A549 (cell line): ENCODE data around the gene PCSK5. TPM values are rescaled to one million over a fixed set of nuclear protein-coding genes. Genes with fewer than 3 reads are reported as not detected.
A peak's percentile ranks its signal among the peaks of the same experiment; 100 is the strongest.

Source experiments
- ATAC-seq, 2 experiments: fragments of 200-7000 bp in 1 of 2; fragments of >200 bp in 1 of 2; cut with Nextera tagmentation in 1 of 2; cut with Tn5 transposase in 1 of 2; 3 replicates each; pipeline versions ENCODE4 v1.8.0 to v1.9.1; 2018 to 2020; ENCODE audit warnings: mild to moderate bottlenecking in 1 of 2, moderate library complexity in 1 of 2
- CTCF ChIA-PET: fragments of 300-600 bp; sonication (Branson Sonifier 250); formaldehyde crosslinking; extraction: SDS; loops from one replicate; lab custom pipeline; 2021; ENCODE audit warnings: antibody characterized with exemption, inconsistent platforms; lab: Yijun Ruan, JAX
- POLR2A ChIA-PET: fragments of 350-600 bp; formaldehyde crosslinking; extraction: SDS; loops from one replicate; lab custom pipeline; 2021; ENCODE audit warnings: antibody characterized with exemption, inconsistent platforms; lab: Yijun Ruan, JAX
- DNase-seq, 2 experiments: peaks; one replicate each; pipeline versions ENCODE4 v3.0.0 to v3.0.0-alpha.2; 2011 to 2016; ENCODE audit warnings: low read depth in 1 of 2, low spot score in 1 of 2
- FAIRE-seq: peaks from 2 replicates; lab custom pipeline; 2011; peaks lifted over from hg19 to GRCh38; lab: Jason Lieb, UNC
- H3K27ac ChIP-seq, 2 experiments: fragments of >200 bp; sonication (Bioruptor Twin); formaldehyde crosslinking; 3 replicates each; pipeline ENCODE4 v1.5.1; 2016 to 2017
- H3K4me1 ChIP-seq: fragments of >200 bp; sonication (Bioruptor Twin); formaldehyde crosslinking; 3 replicates; pipeline ENCODE4 v1.6.1; 2016
- H3K4me2 ChIP-seq: fragments of >200 bp; sonication (Bioruptor Twin); formaldehyde crosslinking; 3 replicates; pipeline ENCODE4 v1.6.1; 2016
- H3K4me3 ChIP-seq: fragments of >200 bp; sonication (Bioruptor Twin); formaldehyde crosslinking; 3 replicates; pipeline ENCODE4 v1.5.1; 2016
- H3K9me3 ChIP-seq: fragments of >200 bp; sonication (Bioruptor Twin); formaldehyde crosslinking; 3 replicates; pipeline ENCODE4 v1.6.1; 2016
- CBX2 ChIP-seq: fragments of 200-600 bp; sonication (generic); IDR thresholded peaks from 2 replicates; pipeline ENCODE4 v1.6.1; 2016; ENCODE audit warnings: low read depth, mild to moderate bottlenecking, borderline replicate concordance
- CBX8 ChIP-seq: fragments of 200-600 bp; sonication (generic); IDR thresholded peaks from 2 replicates; pipeline ENCODE4 v1.6.1; 2016
- CEBPB ChIP-seq, 2 experiments: fragments of >200 bp in 1 of 2; sonication (Bioruptor Twin) in 1 of 2; formaldehyde crosslinking in 1 of 2; IDR thresholded peaks; 2 replicates each; pipeline ENCODE4 v1.6.1; 2012 to 2016
- CHD2 ChIP-seq: fragments of 150-350 bp; IDR thresholded peaks from 2 replicates; pipeline ENCODE4 v1.6.1; 2014; ENCODE audit warnings: low read length; ENCODE audit not compliant: partially characterized antibody
- EHF ChIP-seq: fragments of 250-450 bp; sonication (Bioruptor Pico); IDR thresholded peaks from 2 replicates; pipeline ENCODE4 v1.5.0; 2020; ENCODE audit warnings: mild to moderate bottlenecking
- ELK1 ChIP-seq: fragments of 150-350 bp; IDR thresholded peaks from 2 replicates; pipeline ENCODE4 v1.6.1; 2014; ENCODE audit warnings: low read depth, mild to moderate bottlenecking, low read length
- FOSL2 ChIP-seq, 2 experiments: fragments of 450-650 bp in 1 of 2; fragments of >200 bp in 1 of 2; sonication (Bioruptor Twin) in 1 of 2; formaldehyde crosslinking; IDR thresholded peaks; 2 replicates each; pipeline versions ENCODE4 v1.5.0 to v1.6.1; 2016 to 2020; ENCODE audit warnings: mild to moderate bottlenecking in 1 of 2, moderate library complexity in 1 of 2
- HDAC2 ChIP-seq: fragments of 200-600 bp; sonication (generic); IDR thresholded peaks from 2 replicates; pipeline ENCODE4 v1.6.1; 2016
- HOXB5 ChIP-seq: fragments of 250-450 bp; sonication (Bioruptor Pico); IDR thresholded peaks from 2 replicates; pipeline ENCODE4 v1.5.0; 2020; ENCODE audit warnings: mild to moderate bottlenecking, moderate library complexity
- MAX ChIP-seq: IDR thresholded peaks from 2 replicates; pipeline ENCODE4 v1.6.1; 2012
- NR3C1 ChIP-seq: fragments of >200 bp; sonication (Bioruptor Twin); formaldehyde crosslinking; IDR thresholded peaks from 3 replicates; pipeline ENCODE4 v1.6.1; 2017
- PBX3 ChIP-seq: IDR thresholded peaks from 2 replicates; pipeline ENCODE4 v1.6.1; 2012
- POLR2AphosphoS2 ChIP-seq: conservative IDR thresholded peaks from 2 replicates; pipeline ENCODE4 v1.6.1; 2012; ENCODE audit warnings: low read length, improper control_type of control experiment, inconsistent platforms
- RCOR1 ChIP-seq: fragments of 150-350 bp; IDR thresholded peaks from 2 replicates; pipeline ENCODE4 v1.6.1; 2014; ENCODE audit warnings: antibody characterized with exemption, low read length, low read depth
- RNF2 ChIP-seq: fragments of 200-600 bp; sonication (generic); IDR thresholded peaks from 2 replicates; pipeline ENCODE4 v1.6.1; 2016; ENCODE audit warnings: low read depth, mild to moderate bottlenecking, antibody characterized with exemption, moderate library complexity, borderline replicate concordance
- USF2 ChIP-seq: fragments of 450-650 bp; IDR thresholded peaks from 2 replicates; pipeline ENCODE4 v1.6.1; 2014; ENCODE audit warnings: antibody characterized with exemption
- ZFP36 ChIP-seq: fragments of 450-650 bp; IDR thresholded peaks from 2 replicates; pipeline ENCODE4 v1.6.1; 2014; ENCODE audit warnings: borderline replicate concordance; ENCODE audit not compliant: partially characterized antibody
- WGBS: methylation state at CpG from one replicate; pipeline ENCODE4 v1.1.6; 2017; ENCODE audit errors: missing lambda C conversion rate; 5-methylcytosine and 5-hydroxymethylcytosine counted together
- polyA plus RNA-seq, 4 experiments: library from polyadenylated mRNA; depleted of rRNA in 3 of 4; stranded (reverse); fragments of >200 nt; fragmentation: RNase III in 1 of 4; extraction: RNeasy Plus Mini Kit Qiagen cat#74134 plus additional on column Dnase treatment in 1 of 4; gene quantifications; 2 replicates in 3 of 4; 3 replicates in 1 of 4; pipeline ENCODE4 v1.2.3, GENCODE V29; 2011 to 2017

The PCSK5 gene
- polyA plus RNA-seq, 2 of the 4 experiments (the other 2 are of a cell fraction): 1.3 to 6.7 TPM

- ChIA-PET POLR2A (no interaction called here), CTCF (interaction anchor here (0.7 to 2.9 kb wide), 5 partner anchors 20 to 306 kb away, joined by 3 to 11 read pairs (median 8); no protein-coding TSS in a partner anchor)
- WGBS: 24% methylated on average over 1 of the region's 1 CpG
- H3K27ac ChIP-seq: peak overlapping the region in 1 of 2 experiments; percentile 39; a peak in 1 of 6 replicates
- no peak for ATAC-seq
- H3K4me1 ChIP-seq: peaks cover 21% of the 10 kb centered on the region
- H3K9me3 ChIP-seq: no peaks in the 10 kb centered on the region
- H3K4me3 ChIP-seq: no peak overlapping the region
- no peak for TF ChIP-seq CEBPB (IDR thresholded peaks at IDR 0.05)
- TF ChIP-seq CBX2: no peak
- TF ChIP-seq ELK1: no peak
- TF ChIP-seq PBX3: no peak
- no peak for TF ChIP-seq POLR2AphosphoS2
- TF ChIP-seq NR3C1: no peak
- TF ChIP-seq CHD2: no peak
- no peak for FAIRE-seq
- H3K4me2 ChIP-seq: no peak overlapping the region
- no peak for DNase-seq
Observed at GRCh38 chr9:76400534-76401096, 510.1 kb downstream of the PCSK5 start.

GRCh38 chr9:76401176-76401575, 510.7 kb downstream of the PCSK5 start:
- no peaks in the 10 kb centered on the region for H3K9me3 ChIP-seq
- CTCF ChIA-PET: interaction anchor here (1.1 to 2.9 kb wide), 4 partner anchors 19 to 303 kb away, joined by 3 to 11 read pairs (median 10); no protein-coding TSS in a partner anchor
- POLR2A ChIA-PET: interaction anchor here (1.2 kb wide), 1 partner anchor 19 kb away, joined by 3 read pairs; no protein-coding TSS in a partner anchor
- H3K4me3 ChIP-seq: no peak overlapping the region
- H3K4me1 ChIP-seq: peaks cover 19% of the 10 kb centered on the region
- ATAC-seq: no peak
- no peak overlapping the region for H3K4me2 ChIP-seq
- TF ChIP-seq CBX8 (no peak), HDAC2 (no peak), ELK1 (no peak), FOSL2 (IDR thresholded peaks at IDR 0.05) (no peak), FOSL2 (CRISPR knock-in tag; IDR thresholded peaks at IDR 0.05) (no peak), CEBPB (IDR thresholded peaks at IDR 0.05) (no peak), RCOR1 (no peak), ZFP36 (no peak), MAX (no peak), RNF2 (no peak), USF2 (no peak), EHF (CRISPR knock-in tag) (no peak), HOXB5 (CRISPR knock-in tag) (no peak)
- DNase-seq: no peak
- H3K27ac ChIP-seq: no peak overlapping the region
- no peak for FAIRE-seq
- WGBS: 70% methylated on average over 2 of the region's 2 CpGs
